GM18520 (cell line): Measurements from ENCODE around the gene GPR68.
"Not testable (repeated sequence)": the region's sequence is repeated elsewhere in the genome, so short reads cannot be mapped to it uniquely, and the experiment has no call there.

ENCODE experiments used
- ATAC-seq: cut with Tn5 transposase; IDR thresholded peaks from one replicate; pipeline ENCODE4 v1.9.1; 2021; ENCODE audit not compliant: unreplicated experiment

The GPR68 gene

DNA sequence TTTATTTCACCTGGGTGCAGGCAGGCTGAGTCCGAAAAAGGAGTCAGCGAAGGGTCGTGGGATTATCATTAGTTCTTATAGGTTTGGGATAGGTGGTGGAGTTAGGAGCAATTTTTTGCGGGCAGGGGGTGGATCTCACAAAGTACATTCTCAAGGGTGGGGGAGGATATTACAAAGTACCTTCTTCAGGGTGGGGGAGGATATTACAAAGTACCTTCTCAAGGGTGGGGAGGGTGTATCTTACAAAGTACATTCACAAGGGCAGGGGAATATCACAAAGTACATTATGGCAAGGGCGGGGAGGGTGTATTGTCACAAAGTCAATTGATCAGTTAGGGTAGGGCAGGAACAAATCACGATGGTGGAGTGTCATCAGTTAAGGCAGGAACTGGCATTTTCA, 43.7 kb downstream of the GPR68 start:
- ATAC-seq, result not testable (repeated sequence)

DNA sequence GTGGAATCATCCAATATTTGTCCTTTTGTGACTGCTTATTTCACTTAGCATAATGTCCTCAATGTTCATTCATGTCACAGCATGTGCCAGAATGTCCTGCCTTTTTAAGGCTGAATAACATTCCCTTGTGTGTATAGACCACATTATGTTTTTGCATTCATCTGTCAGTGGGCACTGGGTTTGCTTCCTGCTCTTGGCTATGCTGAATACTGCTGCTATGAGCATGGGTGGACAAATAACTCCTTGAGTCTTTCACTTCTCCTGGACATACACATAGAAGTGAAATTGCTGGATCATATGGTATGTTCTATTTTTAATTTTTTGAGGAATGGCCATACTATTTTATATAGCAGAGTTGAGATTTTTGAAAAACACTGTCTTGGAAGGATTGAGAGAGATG, 46.9 kb downstream of the GPR68 start:
- ATAC-seq, result no peak

- ATAC-seq, result no peak
Measured at GRCh38 chr14:91195881-91196280, 48.6 kb downstream of the GPR68 start.

- ATAC-seq, result no peak
Measured at GRCh38 chr14:91193069-91193468, 51.4 kb downstream of the GPR68 start.

DNA sequence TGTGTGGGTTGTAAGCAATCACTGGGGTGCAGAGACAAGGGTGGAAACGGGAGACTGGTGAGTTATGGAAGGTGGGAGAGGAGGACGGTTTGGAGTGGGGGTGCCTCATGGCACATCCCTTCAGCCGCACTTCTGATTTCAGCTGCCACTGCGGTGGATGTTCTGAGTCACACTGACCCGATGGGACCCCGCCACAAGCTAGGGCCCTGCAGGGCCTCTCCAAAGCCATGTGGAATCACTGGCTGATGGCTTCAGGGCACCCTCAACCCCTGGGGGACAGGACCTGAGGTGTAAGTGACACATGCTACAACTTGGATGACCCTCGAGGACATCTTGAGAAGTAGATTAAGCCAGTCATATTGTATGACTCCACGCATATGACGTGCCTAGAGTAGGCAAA, 53.7 kb downstream of the GPR68 start:
- ATAC-seq, result no peak

- ATAC-seq, result no peak
Measured at GRCh38 chr14:91187271-91187670, 57.2 kb downstream of the GPR68 start.

DNA sequence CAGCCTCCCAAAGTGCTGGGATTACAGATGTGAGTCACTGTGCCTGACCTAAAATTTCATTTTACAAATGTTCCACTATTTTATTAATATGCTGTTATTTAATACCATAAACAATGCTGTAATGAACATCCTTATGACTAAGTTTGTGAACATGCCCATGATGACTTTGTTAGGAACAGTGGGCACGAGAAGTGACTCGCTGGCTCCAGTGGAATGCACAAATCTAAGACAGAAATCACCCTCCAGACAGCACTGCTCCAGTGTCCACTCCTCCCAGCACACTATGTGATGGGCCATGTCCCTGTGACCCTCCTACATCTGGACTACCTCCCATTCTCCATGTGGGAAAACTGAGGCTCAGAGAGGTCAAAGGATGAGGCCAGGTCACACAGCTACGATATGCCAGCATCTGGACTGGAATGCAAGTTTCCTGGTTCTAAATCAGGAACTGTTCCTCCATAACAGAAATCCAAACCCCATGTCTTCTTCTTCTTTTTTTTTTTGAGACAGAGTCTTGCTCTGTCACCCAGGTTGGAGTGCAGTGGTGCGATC, 57.9 kb downstream of the GPR68 start:
- ATAC-seq, result no peak

GRCh38 chr14:91185721-91186120, 58.8 kb downstream of the GPR68 start:
- ATAC-seq, result no peak

DNA sequence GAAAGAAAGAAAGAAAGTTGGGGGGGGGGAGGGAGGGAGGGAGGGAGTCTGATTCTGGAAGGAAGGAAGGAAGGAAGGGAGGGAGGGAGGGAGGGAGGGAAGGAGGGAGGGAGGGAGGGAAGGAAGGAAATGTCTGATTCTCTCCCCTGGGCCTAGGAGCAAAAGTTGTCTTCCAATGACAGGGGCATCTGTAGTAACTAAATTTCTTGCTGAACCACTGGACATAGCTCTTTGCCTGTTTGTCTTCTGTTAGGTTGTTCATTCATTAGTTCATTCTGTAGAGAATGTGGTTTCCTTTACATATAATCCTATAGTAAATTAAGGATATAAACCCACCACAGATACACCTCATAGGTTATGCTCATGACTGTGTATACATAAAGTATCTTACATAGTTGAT, 59.9 kb downstream of the GPR68 start:
- ATAC-seq, result no peak

GRCh38 chr14:91182753-91183152, 61.8 kb downstream of the GPR68 start:
- not testable (repeated sequence) for ATAC-seq
